T-helper 2 cell (primary cell): ENCODE data around the gene KDM5B.
A peak's percentile ranks its signal among the peaks of the same experiment; 100 is the strongest.

Source experiments
- DNase-seq, 5 experiments: peaks; one replicate each; pipeline versions ENCODE4 v3.0.0 to v3.0.0-alpha.2; 2012 to 2022

Gene KDM5B

DNA sequence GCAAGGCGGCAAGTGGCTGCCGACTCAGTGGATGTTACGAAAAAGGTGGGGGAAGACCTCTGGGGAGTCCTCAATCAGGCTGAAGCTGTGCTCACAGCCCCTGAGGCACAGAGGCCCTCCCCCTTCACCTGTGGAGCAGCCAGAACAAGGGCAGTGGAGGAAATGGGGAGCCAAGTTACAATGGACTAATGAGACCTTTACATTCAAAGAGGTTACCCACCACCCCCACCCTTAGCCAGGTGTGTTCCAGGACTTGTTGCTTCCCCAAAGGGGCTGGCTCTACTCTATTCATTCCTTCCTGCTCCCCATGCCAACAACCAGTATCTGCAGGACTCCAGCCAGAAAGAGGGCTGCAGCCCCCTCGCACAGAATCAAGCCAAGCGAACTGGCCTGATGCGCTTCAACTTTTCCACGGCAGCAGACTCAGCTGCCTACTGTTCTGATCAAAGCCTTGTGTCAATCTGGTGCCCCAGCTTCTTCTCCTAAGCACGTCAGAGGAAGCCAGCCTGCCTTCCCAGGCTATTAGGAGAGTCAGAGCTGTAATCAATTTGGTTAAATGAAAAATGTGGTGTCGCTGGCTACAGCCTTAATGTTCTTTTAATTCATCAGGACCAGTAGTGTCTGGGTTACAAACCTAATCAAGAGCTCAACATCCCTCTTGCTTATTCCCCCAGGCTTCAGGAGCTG, 96.1 kb downstream of the KDM5B start:
- no peak for DNase-seq

DNA sequence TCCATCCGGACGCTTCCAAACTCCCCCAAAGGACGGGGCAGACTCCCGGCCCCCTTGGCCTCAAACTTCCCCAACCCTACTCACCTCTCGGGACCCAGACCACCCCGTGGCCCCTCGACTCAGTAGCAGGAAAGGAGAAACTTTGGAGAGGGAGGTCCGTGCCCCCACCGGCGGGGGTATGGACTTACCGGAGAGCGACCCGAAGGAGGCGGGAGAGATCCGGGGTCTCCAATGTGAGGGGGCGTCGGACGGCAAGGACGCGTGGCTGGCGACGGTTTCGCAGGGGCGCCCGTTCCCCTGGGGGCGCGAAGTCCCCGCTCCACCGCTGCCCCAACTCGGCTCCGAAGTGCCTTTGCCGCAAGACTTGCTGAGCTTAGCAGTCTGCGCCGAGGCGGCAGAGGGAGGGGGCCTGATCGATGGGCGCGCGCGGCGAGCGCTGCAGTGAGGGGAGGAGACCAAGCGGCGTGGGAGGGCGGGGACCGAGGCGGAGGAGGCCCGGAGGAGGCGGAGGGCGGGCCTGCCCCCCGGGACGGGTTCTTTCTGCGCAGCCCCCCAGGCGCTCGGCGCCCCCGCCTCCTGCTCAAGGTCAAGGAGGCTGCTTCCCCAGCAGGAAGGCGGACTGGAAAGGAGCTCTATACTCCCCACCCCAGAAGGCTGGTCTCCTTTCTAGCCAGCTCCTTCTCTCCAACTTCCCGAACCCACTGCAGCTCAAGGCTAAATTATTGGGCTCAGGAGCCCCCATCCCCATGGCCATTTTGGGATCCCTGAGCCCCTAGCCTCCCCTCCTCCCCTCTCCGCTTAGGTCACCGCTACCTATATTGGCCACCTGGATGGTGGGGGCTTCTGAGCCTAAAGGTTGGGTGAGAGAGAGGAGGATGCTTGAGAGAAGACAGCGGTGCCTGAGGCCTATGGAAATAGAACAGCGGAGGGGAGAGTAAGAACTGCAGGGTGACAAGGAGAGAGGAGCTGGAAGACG, 97.9 kb downstream of the KDM5B start, which contains the start of gene SYT2:
Gene SYT2, minus strand, starts transcription at position 385 of the 976 bp plus-strand sequence. CDS start 104,682 bp downstream, outside the sequence.
- peak in 1 of 5 experiments; percentile 40 for DNase-seq

DNA sequence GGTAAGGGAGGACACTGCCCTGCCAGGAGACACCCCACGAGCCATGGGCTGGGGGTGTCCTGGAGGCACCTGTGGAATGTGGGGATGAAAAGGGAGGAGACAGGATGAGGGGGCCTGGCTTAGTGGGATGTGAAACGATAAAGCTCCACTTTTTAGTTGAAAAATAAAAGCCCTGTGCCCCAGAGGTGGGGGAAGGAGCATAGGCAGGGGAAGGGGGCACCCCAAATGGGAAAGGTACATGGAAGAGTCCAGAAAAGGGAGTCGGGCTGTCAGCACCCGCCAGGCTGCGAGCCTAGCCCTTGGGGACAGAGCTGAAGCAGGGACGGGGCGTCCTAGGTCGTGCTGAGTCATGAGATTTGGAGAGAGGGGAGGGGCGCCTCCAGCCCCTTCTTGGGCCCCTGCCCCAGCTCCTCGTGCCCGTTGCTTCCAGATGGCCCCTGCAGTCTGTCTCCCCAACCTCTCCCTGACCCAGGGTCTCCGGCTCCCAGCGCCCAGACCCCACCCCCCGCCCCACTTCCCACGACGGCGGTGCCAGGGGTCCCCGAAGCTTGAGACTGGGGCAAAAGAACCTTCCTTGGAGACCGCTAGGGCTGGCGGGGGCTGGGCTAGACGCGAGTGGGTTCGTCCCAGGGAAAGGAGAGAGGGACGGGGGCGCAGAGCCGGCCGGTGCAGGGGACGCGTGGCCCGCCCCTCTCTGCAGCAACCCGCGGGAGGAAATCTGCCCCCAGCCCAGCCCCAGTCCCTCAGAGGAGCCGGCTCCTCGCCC, 98.8 kb downstream of the KDM5B start:
- DNase-seq = no peak

GRCh38 chr1:202708456-202709275, 99.6 kb downstream of the KDM5B start:
- no peak for DNase-seq

DNA sequence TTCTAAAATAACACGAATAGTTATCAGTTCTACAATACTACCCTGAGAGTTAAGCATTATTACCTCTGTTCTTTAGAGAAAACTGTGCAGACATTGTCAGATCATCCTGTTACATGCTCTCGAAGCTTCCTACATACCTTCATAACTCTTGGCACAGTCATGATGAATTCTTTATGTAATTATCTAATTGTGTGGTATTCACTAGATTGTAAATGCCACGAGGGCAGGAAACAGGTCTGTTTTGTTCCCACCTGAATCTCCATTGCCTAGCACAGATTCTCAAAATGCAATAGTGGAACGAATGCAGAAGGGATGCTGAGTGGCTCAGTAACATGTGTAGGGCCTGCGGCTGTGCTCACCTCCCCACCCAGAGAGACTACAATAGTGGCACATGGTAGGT, 101.4 kb downstream of the KDM5B start:
- no peak for DNase-seq

GRCh38 chr1:202704601-202705000, 103.6 kb downstream of the KDM5B start:
- DNase-seq = no peak

GRCh38 chr1:202703191-202703590, 105.0 kb downstream of the KDM5B start:
- DNase-seq = no peak

DNA sequence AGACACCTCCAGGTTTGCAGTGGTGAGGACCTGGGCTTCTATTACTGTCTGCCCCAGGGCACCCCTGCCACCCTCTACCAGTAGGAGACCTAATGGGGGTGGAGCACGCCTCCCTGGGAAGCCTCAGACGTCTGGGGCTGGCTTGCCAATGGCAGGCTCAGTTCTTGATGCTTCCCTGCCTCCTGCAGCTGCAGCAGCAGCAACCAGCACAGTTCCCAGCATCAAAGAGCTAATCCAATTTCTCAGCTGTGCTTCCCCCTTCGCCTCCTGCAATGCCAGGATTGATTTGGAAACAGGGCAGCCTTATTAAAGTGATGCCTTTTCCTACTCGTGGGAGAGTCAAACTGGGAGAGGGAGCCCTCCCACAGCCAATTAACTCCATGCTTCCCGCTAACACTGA, 106.1 kb downstream of the KDM5B start:
- no peak for DNase-seq

- DNase-seq = no peak
Observed at GRCh38 chr1:202701200-202701599, 107.0 kb downstream of the KDM5B start.

DNA sequence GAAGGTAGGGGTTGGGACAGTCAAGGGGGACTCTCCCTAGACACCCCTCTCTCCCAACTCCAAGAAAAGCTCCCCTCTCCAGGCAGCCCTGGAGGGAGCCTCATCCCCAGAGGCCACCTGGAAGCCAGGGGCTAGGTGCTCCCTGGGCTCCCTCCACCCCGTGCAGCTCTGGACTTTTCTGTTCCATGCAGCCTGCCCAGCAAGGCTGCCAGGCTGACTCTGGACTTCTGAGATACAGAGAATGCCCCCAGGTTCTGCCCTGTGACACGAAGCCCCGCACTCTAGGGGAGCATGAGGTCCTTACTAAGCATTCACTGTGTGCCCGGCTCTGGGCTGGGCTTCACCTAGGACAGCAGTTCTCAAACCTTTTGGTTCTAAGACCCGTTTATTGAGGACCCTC, 108.2 kb downstream of the KDM5B start:
- no peak for DNase-seq

- DNase-seq = no peak
Observed at GRCh38 chr1:202698276-202698675, 109.9 kb downstream of the KDM5B start.

DNA sequence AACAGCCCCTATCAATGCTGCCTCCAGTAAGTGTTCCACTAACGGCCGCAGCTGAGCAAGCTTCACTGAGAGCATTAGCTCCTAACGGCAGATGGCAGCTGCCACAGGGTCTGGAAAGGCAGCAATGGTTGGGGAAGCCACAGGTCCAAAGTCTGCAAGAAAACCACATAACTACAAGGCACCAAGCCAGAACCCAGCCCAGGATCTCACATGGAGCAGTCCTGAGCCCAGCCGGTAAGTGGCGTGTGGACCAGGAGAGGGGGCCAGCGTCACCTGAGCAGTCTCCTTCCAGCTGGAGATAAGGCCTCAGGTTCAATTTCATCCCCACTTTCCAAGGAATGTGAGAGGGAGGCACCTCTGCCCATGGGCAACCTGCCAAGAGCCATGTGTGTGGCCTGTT, 111.2 kb downstream of the KDM5B start:
- no peak for DNase-seq

DNA sequence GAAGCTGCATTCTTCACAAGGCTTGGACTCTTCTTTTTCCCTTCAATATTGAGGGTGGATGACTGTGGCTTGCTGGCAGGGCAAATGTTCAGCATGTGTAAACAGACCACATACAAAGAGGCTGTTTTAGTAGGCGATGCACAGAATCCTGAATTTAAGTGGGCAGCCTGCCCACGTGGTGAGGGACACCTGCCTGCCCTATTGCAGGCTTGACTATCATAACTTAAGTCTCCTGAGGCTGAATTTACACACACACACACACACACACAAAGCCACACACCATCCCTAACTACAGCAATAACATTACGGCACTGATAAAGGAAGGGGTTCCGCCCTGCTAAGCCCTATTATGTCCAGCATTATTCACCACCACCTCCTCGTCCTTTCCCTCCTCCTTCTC, 113.9 kb downstream of the KDM5B start:
- no peak for DNase-seq

GRCh38 chr1:202692959-202693555, 115.2 kb downstream of the KDM5B start:
- DNase-seq = peak; percentile 17 to 68 (median 45)

- no peak for DNase-seq
Observed at GRCh38 chr1:202691816-202692215, 116.4 kb downstream of the KDM5B start.

DNA sequence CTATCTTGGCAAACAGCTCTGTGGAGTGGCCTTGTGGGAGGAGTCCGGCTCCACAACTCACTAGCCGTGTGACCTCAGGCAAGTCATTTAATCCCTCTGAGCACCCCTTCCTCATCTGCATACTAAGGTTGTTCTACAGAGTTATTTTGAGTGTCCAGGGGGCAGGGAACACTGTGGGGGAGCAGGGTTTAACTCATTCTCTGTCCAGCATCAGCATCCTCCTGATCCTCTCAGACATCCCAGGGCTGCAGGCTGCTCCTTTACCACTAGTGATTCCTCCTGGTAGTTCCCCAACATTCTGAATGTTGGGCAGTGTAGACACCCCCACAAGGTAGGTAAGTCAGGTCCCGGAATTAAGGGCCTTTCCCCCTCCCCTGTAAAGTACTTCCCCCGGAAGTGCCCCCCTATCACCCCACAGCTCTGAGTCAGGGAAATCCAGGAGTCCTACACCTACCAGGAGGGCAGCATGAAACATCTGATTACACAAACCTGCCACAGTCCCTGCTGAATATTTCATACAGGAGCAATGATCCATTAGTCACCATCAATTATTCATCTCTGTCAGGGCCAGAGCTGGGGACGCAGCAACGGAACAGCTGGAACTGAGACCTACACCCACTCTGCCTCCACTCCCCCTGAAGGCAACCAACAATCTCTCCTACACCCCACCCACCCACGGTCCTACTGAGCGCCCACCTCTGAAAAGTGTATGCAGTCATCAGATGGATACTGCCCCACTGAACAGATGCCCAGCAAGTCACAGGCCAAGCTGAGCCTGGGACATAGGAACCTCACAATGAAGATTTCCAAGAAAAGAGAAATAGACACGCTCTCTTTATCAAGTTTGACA, 118.5 kb downstream of the KDM5B start:
- DNase-seq = no peak

DNA sequence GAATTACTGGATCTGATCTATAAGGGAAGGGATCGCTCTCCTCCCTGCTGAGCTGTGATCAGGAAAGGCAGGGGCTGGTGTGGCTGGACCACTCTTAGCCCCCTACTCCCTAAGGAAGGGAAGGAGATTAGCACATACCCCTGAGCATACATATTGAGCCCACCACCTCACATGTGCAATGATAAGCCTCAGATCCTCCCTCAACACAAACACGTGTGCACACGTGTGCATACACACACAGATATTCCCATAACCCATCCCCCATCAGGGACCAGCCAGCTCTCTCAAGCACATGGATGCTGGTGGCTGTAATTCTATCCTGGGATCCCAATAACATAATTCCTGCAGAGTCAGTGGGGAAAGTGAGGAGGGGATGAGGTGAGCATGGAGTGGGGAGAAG, 119.1 kb downstream of the KDM5B start:
- DNase-seq = no peak

GRCh38 chr1:202688401-202688800, 119.8 kb downstream of the KDM5B start:
- no peak for DNase-seq

DNA sequence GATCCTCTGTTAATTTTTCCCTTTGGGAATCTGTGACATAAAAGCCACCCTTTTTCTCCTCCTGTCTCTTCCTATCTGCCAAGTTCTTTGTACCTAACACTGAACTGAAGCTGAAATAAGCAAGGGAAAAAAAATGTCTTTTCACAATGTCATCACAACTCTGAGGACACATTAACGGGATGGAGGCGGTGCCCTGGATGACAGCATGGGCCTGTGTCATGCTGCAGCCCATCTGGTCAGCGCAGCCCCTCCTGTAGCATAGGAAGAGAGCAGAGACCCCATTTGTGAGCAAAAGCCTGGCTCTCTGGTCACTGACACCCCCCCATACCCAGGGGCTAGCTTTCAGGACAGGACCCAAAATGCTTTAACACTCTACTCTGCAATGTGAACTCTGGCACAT, 120.4 kb downstream of the KDM5B start:
- DNase-seq = no peak

DNA sequence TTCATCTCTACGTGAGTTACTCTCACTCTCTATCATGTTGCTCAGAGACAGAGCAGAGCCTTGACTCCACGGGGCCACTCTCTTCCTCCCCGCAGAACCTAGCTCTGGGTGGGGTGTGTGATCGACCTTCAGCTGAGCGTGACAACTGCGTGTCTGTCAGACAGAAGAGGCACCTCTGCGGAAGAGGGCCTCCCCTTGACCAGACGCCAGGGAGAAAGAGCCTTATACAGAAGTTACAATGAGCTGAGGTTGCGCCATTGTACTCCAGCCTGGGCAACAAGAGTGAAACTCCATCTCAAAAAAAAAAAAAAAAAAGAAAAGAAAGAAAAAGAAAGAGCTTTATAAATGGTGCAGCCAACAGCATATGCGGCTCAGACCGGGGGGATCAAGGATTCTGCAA, 120.9 kb downstream of the KDM5B start:
- no peak for DNase-seq

GRCh38 chr1:202685641-202686040, 122.6 kb downstream of the KDM5B start:
- no peak for DNase-seq
